Measurements from ENCODE around the gene HYPK. TPM values are rescaled to one million over a fixed set of nuclear protein-coding genes. Genes with fewer than 3 reads are reported as not detected.
A peak's percentile ranks its signal among the peaks of the same experiment; 100 is the strongest.

HYPK gene
- polyA plus RNA-seq (2012; ENCODE audit: insufficient read depth, insufficient read length), result 116 TPM

DNA sequence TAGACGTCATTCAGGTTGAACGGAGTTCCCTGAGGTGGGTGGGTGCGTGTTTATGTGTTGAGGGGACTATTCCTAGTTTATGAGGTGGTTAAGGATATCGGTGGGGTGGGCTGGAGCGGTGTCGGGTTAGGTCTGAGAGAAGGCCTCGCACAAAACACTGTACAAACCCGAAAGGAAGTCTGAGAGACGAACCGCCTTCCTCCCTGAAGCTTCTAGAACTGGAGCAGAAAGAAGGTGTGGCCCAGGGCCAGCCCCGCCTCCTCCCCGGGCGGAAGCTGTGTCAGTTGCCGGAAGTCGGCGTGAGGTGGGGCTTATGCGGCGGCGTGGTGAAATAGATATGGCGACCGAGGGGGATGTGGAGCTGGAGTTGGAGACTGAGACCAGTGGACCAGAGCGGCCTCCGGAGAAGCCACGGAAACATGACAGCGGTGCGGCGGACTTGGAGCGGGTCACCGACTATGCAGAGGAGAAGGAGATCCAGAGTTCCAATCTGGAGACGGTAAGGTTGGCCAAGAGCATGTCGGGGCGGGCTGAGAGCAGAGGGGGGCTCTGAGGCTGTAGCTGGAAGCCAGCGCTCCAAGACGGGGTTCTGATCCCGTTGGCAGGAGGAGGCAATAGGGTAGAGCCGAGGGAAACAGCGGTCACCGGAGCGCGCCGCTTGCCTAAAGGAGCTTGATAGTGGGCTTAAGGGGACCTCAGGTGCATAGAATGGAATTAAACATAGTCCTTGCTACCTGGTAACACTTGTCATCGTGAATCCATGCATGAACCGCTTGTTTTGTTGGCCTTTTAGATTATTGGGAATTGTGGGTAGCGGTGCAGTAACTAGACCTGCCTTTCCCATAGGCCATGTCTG, at the start of gene HYPK:
HYPK (plus strand) TSS at position 314 of the 856 bp plus-strand sequence; CDS start at position 338, 24 bp downstream.
- H3K4me3 ChIP-seq (ENCODE audit: low read length), result peak within 1 kb of the TSS; percentile 97
- DNase-seq (ENCODE audit: low read depth, low spot score), result peak; percentile 78

GRCh38 chr15:43751885-43752284, 48.5 kb upstream of the HYPK start:
- H3K4me3 ChIP-seq (ENCODE audit: low read length), result no peak overlapping the region
- no peak for DNase-seq (ENCODE audit: low read depth, low spot score)

DNA sequence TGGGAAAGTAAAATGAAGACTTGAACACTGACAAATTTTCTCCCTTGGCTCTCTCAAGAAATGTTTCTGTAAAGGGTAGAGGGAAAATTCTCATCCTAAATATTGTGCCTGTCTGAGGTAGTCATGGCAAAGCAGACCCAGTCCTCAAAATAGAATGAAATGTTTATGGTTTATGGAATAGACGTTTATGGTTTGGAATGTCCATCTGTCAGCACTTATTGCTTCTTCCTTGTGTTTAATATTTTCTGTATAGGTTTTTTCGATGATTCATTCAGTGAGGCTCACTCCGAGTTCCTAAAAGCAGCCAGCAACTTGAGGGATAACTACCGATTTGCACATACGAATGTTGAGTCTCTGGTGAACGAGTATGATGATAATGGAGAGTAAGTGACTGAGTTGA, 37.6 kb upstream of the HYPK start:
- H3K4me3 ChIP-seq (ENCODE audit: low read length), result no peak overlapping the region
- no peak for DNase-seq (ENCODE audit: low read depth, low spot score)

GRCh38 chr15:43763819-43764446, 36.5 kb upstream of the HYPK start:
- no peak overlapping the region for H3K4me3 ChIP-seq (ENCODE audit: low read length)
- DNase-seq (ENCODE audit: low read depth, low spot score), result no peak

DNA sequence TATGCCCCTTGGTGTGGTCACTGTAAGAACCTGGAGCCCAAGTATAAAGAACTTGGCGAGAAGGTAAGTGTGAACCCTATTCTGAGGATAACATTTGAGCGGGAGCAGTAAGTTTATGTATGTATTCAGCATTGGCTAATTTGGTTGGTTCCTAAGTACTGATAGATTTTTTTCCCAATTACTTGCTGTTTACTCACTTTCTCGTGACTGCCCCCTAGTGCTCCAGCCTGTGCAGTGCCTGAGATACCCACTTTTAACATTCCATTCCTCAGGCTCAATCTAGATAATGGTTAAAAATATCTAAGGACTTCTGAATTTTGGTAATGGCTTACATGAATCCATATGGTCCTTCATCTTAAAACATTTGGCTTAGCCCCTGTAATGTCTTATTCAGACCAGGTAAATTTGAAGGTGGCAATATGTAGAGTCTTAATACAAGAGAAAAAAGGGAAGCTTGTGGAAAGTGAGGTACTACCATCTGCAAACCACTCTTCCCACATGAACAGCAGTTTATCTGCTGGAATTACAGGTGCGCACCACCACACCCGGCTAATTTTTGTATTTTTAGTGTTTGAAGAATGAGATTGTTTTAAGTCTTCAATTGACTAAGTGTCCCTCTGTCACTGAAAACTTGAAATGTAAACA, 30.7 kb upstream of the HYPK start:
- peak; percentile 50 for DNase-seq (ENCODE audit: low read depth, low spot score)
- no peak overlapping the region for H3K4me3 ChIP-seq (ENCODE audit: low read length)

DNA sequence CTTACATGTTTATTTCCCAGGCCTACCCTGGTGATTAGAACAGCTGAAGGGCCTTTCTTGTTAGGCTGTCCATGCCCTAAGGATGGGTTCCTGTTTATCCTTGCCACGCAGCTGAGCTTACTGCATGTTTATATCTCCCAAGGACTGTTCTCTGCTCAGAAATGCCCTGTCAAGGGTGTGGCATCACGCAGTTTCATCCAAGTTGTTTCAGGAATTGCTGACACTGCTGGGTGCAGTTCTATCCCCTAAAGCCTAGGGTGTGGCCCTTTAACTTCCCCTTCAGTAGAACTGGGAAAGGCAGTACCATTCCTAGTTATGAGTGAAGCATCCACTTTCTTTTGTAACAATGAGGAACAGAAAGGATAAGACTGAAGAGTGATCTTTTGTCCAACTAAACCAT, 28.6 kb upstream of the HYPK start:
- H3K4me3 ChIP-seq (ENCODE audit: low read length), result no peak overlapping the region
- DNase-seq (ENCODE audit: low read depth, low spot score), result no peak

- H3K4me3 ChIP-seq (ENCODE audit: low read length), result no peak overlapping the region
- no peak for DNase-seq (ENCODE audit: low read depth, low spot score)
Observed at GRCh38 chr15:43772624-43773023, 27.8 kb upstream of the HYPK start.

- no peak overlapping the region for H3K4me3 ChIP-seq (ENCODE audit: low read length)
- DNase-seq (ENCODE audit: low read depth, low spot score), result no peak
Observed at GRCh38 chr15:43774062-43774461, 26.3 kb upstream of the HYPK start.

- DNase-seq (ENCODE audit: low read depth, low spot score), result no peak
- H3K4me3 ChIP-seq (ENCODE audit: low read length), result no peak overlapping the region
Observed at GRCh38 chr15:43775411-43775965, 24.9 kb upstream of the HYPK start.

DNA sequence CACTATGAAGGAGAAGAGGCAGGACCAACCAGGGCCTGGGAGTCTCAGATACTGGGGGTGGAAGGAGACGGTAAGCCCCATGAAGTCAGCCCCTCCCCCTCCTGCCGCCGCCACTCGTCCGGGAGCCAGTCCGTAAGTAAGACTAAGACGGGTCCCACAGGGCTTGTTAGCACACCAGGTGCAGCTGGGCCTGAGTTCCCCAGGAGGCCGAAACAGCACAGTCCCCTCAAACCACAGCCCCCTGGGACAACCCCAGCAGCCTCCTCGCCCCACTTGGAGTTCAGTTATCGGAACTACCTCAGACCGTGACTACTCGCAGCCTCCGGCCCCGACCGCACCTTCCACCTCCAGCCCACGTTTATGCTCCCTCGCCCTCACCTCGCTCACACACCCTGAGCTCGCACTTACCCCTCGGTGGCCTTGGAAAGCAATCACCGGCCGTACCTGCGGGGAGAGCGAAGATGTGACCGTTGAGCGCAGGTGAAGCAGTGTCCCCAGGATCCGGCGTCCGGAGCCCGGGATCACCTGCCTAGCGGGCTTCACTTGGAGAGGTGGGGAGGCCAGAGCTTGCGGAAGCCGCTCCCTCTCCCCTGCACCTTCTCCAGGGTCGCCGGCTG, 24.2 kb upstream of the HYPK start:
- no peak for DNase-seq (ENCODE audit: low read depth, low spot score)
- peak overlapping the region; percentile 76 for H3K4me3 ChIP-seq (ENCODE audit: low read length)

DNA sequence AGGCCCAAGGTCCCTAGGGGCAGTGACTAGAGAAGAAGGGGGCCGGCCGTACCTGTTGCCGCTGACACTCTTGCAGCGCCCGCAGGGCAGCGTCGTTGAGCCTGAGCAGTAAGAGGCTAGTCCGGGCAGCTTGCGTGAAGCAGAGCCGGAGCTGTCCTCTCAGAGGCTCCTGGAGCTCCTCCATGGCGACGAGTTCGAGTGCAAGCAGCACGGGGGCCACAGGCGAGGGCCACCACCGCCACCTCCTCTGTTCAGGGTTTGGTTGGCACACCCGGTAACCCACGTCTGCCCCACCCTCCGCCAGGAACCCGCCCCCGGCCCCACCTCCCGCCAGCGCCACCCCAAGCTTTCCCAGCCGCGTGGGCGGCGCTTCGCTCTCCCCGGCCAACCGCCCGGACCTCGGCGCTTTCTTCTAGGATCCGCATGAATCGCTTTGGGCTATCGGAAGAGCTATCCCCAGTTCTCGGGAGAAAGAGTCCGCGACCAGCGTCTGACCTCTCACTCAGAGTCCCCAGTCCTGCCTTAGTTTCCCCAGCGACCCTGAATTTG, 23.6 kb upstream of the HYPK start, which contains the start of gene ELL3:
ELL3 (minus strand) TSS at position 249 of the 549 bp plus-strand sequence; CDS start at position 184, 65 bp downstream.
- DNase-seq (ENCODE audit: low read depth, low spot score), result peak; percentile 54
- H3K4me3 ChIP-seq (ENCODE audit: low read length), result peak within 1 kb of the TSS; percentile 76

GRCh38 chr15:43777267-43777914, 23.0 kb upstream of the HYPK start:
- H3K4me3 ChIP-seq (ENCODE audit: low read length), result peak overlapping the region; percentile 76
- peak; percentile 77 for DNase-seq (ENCODE audit: low read depth, low spot score)

DNA sequence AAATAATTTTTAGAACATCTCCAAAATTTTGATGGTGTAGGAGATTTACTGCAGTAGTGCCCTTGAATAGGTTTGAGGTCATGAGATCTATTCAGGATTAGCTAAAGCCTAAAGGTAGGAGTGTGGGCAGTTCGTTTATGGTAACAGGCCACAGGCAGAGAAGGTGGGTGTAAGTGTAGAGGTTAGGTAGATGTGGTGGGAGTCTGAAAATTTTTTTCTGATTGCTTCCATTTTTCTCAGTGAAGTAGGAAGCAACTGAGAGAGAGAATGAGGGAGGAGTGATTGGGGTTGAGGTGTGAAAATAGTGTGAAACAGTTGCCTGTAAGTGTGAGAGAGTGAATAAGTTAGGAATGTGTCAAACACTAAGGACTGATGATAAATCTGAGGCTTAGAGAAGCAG, 21.4 kb upstream of the HYPK start:
- no peak for DNase-seq (ENCODE audit: low read depth, low spot score)
- H3K4me3 ChIP-seq (ENCODE audit: low read length), result no peak overlapping the region

- no peak for DNase-seq (ENCODE audit: low read depth, low spot score)
- no peak overlapping the region for H3K4me3 ChIP-seq (ENCODE audit: low read length)
Observed at GRCh38 chr15:43789409-43789808, 11.0 kb upstream of the HYPK start.

- peak within 1 kb of the TSS; percentile 100 for H3K4me3 ChIP-seq (ENCODE audit: low read length)
- peak; percentile 99 for DNase-seq (ENCODE audit: low read depth, low spot score)
Observed at GRCh38 chr15:43791993-43792760, 8.2 kb upstream of the HYPK start, which contains the start of gene SERF2. Gene SERF2 (plus strand): TSS chr15:43792320. CDS start chr15:43792377, 57 bp downstream.

DNA sequence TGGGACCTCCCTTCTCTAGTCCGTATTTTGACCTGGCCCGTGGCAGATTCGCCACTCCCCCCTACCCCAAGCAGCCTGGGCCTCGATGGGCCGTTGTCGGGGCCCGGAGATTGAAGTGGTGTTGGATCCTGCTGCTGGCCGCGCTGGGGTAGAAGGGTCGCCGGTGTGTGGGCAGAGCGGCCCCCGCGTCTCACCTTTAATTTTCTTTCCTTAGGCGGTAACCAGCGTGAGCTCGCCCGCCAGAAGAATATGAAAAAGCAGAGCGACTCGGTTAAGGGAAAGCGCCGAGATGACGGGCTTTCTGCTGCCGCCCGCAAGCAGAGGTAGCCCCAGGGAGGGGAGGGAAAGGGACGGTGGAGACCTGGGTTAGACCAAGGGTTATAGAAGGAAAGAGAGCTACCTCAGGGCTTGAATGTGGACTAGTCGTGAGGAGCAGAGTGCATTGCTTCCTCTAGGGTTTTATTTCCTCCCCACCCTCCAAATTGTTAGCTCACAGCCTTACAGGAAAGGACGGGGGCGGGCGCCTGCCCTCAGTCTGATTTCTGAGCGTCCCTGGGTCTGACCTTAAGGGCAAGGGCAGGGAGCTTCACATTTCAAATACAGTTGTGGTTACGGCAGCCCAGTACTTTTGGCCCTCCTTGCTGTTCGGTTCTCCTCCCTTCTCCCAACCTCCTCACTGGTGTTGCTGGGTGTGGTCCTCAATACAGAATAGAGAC, 7.5 kb upstream of the HYPK start:
- H3K4me3 ChIP-seq (ENCODE audit: low read length), result peak overlapping the region; percentile 100
- no peak for DNase-seq (ENCODE audit: low read depth, low spot score)

DNA sequence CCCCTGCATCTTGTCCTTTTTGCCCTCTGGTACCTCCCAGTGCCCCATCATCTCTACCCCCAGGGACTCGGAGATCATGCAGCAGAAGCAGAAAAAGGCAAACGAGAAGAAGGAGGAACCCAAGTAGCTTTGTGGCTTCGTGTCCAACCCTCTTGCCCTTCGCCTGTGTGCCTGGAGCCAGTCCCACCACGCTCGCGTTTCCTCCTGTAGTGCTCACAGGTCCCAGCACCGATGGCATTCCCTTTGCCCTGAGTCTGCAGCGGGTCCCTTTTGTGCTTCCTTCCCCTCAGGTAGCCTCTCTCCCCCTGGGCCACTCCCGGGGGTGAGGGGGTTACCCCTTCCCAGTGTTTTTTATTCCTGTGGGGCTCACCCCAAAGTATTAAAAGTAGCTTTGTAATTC, 6.8 kb upstream of the HYPK start:
- no peak for DNase-seq (ENCODE audit: low read depth, low spot score)
- H3K4me3 ChIP-seq (ENCODE audit: low read length), result peak overlapping the region; percentile 100

Data from Jurkat, Clone E6-1 (cell line).